NCI-H1436 (cell line): ENCODE measurements around the gene IREB2.
"Not testable (repeated sequence)": the region's sequence is repeated elsewhere in the genome, so short reads cannot be mapped to it uniquely, and the experiment has no call there.

Source experiments
- DNase-seq: peaks from one replicate; lab custom pipeline; 2025; lab: John Stamatoyannopoulos, UW

The IREB2 gene

DNA sequence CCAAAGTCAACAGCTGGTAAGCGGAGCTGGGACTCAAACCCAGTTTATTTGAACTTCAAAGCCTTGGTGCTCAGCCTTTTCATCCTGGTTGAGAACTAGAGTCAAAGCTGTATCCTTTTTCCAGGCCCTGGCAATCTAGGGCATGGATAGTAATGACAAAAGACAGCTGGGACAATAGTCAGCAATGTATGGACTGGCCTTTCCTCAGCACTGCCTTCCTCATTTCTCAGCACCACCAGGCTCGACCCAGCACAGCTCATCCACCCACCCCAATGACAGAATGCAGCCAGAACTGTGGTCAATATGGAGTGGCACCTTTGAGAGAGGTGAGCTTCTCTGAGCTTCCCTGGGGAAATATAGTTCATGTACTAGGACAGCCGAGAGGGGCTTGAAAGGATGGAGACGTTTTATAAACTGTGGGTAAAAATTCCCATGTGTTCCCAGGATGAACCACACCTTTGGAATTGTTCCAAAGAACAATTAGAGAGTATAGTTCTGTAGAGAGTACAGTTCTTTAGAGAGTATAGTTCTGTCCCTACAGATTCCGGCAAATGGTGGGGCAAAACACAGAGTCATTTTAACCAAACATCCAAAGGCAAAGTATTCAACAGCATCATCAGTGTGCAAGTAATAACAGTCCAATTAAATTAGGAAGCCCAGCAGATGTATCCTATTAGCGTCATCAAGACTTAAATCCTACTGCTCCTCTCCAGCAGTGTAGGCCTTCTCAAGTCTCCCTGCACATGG, 30.2 kb upstream of the IREB2 start:
- no peak for DNase-seq

- no peak for DNase-seq
Measured at GRCh38 chr15:78408355-78408640, 29.7 kb upstream of the IREB2 start.

DNA sequence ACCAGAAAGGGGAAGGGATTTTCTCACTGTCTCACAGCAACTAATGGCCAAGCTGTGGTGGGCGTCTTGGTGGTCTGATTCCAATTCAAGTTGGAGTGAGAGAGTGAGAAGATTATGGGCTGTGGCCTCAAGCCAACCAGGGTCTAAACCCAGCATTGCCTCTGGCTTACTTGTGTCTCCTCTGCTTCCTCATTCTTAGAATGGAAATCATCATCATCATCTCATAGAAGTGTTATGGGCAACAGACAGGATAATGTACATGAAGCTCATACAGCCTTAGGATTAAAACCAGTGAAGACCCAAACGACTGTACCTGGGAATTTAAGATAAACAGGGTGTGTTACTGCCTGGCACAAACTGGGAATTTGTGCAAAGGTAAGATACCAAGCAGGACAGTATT, 29.1 kb upstream of the IREB2 start:
- DNase-seq = no peak

DNA sequence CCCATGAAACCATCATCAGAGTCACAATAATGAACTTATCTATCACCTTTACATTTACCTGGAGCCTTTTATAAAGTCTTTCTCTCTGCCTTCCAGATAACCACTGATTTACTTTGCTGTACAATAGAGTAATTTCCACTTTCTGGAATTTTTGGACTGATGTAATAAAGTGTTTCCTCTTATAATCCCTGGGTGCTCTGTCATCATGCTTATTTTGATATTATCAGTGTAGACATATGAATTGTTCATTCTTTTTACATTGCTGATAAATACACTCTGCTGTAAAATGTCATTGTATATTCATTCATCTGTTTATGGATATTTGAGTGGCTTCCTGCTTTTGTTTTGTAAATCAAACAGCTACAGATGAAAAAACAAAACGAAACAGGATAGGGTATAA, 27.0 kb upstream of the IREB2 start:
- DNase-seq = no peak

- no peak for DNase-seq
Measured at GRCh38 chr15:78414621-78415250, 23.3 kb upstream of the IREB2 start.

DNA sequence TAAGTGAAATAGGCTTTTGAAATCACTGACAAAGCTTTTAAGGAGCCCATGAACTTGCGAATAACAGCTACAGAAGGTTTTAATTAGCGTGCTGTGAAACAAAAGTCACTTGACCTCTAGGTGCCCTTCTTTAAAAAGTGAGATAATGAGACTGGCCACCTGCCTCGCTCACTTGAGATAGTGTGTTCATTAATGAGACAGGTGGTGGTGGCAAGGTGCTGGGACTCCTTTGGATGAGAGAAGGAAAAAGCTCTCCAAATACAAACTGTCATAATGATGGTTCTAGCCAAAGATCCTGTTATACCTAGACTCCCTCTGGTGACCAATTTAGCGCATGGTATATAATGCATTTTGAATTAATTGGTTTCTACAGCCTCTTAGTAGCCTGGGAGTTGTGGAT, 22.7 kb upstream of the IREB2 start:
- peak; percentile 84 for DNase-seq

- no peak for DNase-seq
Measured at GRCh38 chr15:78417754-78418630, 20.0 kb upstream of the IREB2 start.

DNA sequence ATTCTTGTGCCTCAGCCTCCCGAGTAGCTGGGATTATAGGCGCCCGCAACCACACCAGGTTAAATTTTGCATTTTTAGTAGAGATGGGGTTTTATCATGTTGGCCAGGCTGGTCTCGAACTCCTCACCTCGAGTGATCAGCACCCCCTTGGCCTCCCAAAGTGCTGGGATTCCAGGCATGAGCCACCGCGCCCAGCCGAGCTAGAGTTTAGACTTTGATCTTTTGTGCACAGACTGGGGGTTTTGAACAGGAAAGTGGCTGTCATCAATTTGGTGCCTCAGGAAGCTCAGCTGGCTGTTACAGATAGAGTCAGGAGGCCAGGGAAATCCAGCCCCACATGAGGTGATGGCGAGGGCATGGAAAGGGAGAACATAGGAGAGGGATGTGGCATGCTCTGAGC, 19.3 kb upstream of the IREB2 start:
- DNase-seq = no peak

DNA sequence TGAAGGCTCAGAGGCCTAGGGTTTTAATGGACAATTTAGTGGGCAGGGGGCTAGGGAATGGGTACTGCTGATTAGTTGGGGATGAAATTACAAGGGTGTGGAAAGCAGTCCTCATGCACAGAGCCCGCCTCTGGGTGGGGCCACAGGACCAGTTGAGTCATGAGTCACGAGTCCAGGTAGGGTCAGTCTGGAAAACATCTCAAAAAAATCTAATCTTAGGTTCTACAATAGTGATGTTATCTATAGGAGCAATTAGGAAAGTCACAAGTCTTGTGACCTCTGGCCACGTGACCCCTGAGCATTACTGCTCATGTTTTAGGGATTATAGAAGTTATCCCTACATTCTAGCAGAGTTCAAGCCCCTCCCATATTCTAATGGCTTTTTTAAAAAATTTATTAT, 18.6 kb upstream of the IREB2 start:
- no peak for DNase-seq

DNA sequence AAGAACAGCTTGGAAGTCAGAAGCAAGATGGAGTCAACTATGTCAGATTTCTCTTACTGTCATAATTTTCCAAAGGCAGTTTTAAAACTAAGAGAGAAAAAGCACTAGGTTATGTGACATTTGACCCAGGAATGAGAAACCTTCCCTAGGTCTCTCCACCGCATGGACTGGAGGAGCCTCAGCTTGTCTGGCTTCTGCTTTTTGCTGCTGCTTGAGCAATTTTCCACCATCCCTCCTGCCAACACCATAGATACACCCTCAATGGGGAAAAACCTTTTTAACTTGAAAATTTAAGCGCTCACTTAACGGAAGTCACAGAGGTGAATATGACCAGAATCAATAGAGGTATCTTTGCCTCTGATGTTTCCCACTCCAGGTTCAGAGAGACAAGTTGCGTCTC, 17.8 kb upstream of the IREB2 start:
- DNase-seq = no peak

GRCh38 chr15:78420766-78421165, 17.2 kb upstream of the IREB2 start:
- DNase-seq = no peak

GRCh38 chr15:78421238-78421965, 16.6 kb upstream of the IREB2 start:
- no peak for DNase-seq

DNA sequence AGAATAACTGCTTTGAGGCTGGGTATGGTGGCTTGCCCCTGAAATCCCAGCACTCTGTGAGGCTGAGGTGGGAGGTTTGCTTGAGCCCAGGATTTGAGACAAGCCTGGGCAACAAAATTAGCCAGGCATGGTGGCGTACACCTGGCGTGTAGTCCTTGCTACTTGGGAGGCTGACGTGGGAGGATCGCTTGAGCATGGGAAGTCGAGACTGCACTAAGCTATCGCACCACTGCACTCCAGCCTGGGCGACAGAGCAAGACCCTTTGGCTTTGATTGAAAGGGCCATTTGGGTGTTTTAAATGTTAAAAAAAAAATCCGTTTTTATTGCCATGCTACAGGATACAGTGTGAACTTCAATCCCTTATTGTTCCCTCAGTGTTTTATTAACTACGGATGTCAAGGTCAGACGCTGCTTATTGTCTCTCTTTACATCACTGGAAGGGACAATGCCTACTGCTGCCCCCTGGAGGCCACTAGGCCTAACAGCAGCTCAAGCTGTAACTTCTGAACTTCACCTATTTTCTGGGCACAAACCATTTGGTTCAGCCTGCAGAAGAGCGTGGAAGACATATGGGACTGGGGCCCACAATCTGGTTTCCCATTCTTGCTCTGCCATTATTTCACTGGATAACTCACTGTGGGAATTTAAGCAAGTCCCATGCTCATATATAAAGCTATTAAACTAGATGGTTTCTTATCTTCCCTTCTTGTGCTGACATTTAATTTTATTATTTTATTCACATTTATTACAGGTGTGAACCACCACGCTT, 15.3 kb upstream of the IREB2 start:
- DNase-seq = peak; percentile 56

DNA sequence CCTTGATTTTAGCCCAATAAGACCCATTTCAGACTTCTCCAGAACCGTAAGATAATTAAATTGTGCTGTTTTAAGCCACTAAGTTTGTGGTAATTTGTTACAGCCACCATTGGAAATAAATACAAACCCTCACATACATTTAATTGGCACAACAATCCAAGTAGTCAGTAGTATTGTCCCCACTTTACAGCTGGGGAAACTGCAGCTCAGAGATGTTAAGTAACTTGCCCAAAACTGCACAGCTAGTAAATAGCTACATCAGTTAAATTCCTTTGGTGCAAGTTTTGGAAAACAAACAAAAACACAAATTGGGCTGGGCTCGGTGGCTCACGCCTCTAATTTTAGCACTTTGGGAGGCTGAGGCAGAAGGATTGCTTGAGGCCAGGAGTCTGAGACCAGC, 13.3 kb upstream of the IREB2 start:
- DNase-seq = no peak

GRCh38 chr15:78425643-78426042, 12.4 kb upstream of the IREB2 start:
- DNase-seq = no peak

DNA sequence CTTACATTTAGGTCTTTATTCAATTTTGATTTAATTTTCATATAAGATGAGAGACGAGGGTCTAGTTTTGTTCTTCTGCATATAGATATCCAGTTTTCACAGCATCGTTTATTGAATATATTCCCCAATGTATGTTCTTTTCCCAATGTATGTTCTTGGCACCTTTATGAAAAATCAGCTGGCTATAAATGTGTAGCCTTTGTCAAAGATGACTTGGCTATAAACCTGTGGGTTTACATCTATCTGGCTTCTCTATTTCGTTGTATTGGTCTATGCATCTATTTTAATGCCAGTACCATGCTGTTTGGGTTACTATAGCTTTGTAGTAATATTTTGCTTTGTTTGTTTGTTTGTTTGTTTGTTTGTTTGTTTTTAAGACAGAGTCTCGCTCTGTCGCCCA, 11.7 kb upstream of the IREB2 start:
- DNase-seq = no peak

GRCh38 chr15:78427953-78428352, 10.1 kb upstream of the IREB2 start:
- DNase-seq = no peak

GRCh38 chr15:78429477-78429876, 8.5 kb upstream of the IREB2 start:
- no peak for DNase-seq

DNA sequence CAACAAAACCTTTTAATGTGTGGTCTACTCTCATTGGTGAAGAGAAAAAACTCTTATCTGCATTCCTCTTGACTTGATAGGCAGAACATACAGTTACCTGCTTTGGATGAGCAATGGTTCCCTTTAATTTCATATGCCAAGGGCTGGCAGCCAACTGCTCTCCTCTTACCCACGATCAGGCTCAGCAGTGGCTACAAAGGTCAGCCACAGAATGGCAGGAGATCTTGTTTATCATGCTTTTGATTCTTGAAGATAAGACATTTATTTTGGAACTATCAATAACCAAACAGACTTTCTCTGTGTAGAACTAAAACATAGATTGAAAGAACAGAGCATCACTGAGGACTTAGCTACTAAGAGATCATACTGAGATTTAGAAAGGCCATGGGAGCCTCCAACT, 6.1 kb upstream of the IREB2 start:
- no peak for DNase-seq

- DNase-seq = no peak
Measured at GRCh38 chr15:78432664-78433063, 5.4 kb upstream of the IREB2 start.

DNA sequence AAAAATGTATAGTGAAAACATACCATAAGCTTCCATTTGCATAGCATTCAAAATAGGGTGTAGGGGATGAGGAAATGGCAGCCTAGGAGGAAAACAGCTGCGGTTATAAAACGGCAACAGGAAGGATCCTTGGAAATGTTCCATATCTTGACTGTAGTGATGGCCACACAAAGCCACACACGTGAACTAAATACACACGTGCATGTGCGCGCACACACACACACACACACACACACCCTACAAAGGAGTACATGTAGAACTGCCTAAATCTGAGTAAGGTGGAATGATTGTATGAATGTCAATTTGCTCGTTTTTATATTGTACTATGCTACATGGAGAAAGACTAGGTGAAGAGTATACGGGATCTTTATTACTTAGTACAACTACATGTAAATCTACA, 3.9 kb upstream of the IREB2 start:
- DNase-seq = no peak

- DNase-seq = not testable (repeated sequence)
Measured at GRCh38 chr15:78434711-78435110, 3.3 kb upstream of the IREB2 start.
